A549 treated with Hydrocortisone at 1 μM for 4 hours (cell line): Measurements from ENCODE around the gene ENO4. TPM values are rescaled to one million over a fixed set of nuclear protein-coding genes. Genes with fewer than 3 reads are reported as not detected.

Experiments
- total RNA-seq: library from RNA; stranded (reverse); fragments of 200-300 nt; extraction: Qiagen RNA extraction; gene quantifications from 5 replicates; pipeline ENCODE4 v1.2.3, GENCODE V29; 2022

The ENO4 gene, protein sequence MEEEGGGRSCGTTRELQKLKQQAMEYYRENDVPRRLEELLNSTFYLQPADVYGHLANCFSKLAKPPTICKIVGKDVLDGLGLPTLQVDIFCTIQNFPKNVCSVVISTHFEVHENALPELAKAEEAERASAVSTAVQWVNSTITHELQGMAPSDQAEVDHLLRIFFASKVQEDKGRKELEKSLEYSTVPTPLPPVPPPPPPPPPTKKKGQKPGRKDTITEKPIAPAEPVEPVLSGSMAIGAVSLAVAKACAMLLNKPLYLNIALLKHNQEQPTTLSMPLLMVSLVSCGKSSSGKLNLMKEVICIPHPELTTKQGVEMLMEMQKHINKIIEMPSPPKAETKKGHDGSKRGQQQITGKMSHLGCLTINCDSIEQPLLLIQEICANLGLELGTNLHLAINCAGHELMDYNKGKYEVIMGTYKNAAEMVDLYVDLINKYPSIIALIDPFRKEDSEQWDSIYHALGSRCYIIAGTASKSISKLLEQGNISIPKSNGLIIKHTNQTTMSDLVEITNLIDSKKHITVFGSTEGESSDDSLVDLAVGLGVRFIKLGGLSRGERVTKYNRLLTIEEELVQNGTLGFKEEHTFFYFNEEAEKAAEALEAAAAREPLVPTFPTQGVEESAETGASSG
- total RNA-seq = 0.13 to 0.96 TPM (median 0.36 TPM) in 5 replicates

DNA sequence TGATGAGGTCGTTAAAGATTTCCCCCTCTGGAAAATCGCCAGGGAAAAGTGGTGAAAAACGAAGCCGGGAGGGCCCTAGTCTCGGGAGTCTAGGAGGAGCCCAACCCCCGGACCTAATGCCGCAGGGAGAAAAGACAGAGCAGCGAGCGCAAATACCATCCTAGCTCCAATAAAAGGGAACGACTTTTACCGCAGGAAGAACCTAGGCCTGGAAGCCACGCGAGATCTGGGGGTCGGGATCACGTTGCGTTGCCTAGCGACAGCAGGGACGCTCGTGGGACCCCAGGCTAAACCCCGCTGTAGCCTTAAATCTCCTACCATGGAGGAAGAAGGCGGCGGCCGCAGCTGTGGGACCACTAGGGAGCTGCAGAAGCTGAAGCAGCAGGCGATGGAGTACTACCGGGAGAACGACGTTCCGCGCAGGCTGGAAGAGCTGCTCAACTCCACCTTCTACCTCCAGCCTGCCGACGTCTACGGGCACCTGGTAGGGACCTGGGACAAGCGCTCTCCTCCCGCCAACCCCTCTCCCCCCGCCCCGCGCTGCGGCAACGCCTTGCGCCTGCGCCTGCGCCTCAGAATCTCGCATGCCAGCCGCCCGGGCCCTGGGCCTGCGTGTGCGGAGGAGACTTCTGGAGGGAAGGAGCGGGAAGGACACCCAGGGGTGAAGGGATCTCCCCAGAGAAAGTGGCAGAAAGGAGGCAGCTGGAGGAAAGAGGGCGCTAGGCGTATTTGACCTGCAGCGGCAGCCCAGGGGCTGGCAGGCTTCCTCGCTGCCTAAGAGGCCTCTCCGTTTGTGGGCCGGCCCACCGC, at the start of gene ENO4:
Gene ENO4, plus strand, starts transcription at position 252 of the 810 bp plus-strand sequence. Its CDS starts 68 bp downstream, at position 320.

Other genes with a start within 250 kb of the ENO4 start
- 0.07 to 0.30 TPM (median 0.09 TPM) in 4 of 5 replicates, not detected in the other for gene PNLIPRP2, start 228.5 kb upstream of the ENO4 start, total RNA-seq
- gene HSPA12A, start 106.9 kb upstream of the ENO4 start, total RNA-seq = 7.9 to 11.3 TPM (median 9.4 TPM) in 5 replicates
- 19.1 to 29.1 TPM (median 25.9 TPM) in 5 replicates for gene SHTN1, start 155.7 kb downstream of the ENO4 start, total RNA-seq